T-helper 2 cell treated with Interferon-gamma antibody and Interleukin-4, amounts not matched to agents 5 μg/mL and 100 μg/mL, for 36 hours (primary cell): Measurements from ENCODE around the gene SAXO1.

Experiments used
- DNase-seq: peaks from one replicate; pipeline ENCODE4 v3.0.0; 2021; ENCODE audit warnings: low spot score
- H3K27ac Mint-ChIP-seq: one replicate; pipeline ENCODE4 v1.8.0; 2021; ENCODE audit warnings: mild to moderate bottlenecking, mixed read lengths
- H3K27me3 Mint-ChIP-seq: one replicate; pipeline ENCODE4 v1.8.0; 2021; ENCODE audit warnings: low read depth, mixed read lengths
- H3K36me3 Mint-ChIP-seq: one replicate; pipeline ENCODE4 v1.8.0; 2021; ENCODE audit warnings: low read depth, mixed read lengths
- H3K4me1 Mint-ChIP-seq: one replicate; pipeline ENCODE4 v1.8.0; 2021; ENCODE audit warnings: low read depth, mixed read lengths
- H3K4me3 Mint-ChIP-seq: one replicate; pipeline ENCODE4 v1.8.0; 2022; ENCODE audit warnings: mild to moderate bottlenecking, moderate library complexity, mixed read lengths
- H3K9me3 Mint-ChIP-seq: one replicate; pipeline ENCODE4 v1.8.0; 2021; ENCODE audit warnings: mixed read lengths

Gene SAXO1

DNA sequence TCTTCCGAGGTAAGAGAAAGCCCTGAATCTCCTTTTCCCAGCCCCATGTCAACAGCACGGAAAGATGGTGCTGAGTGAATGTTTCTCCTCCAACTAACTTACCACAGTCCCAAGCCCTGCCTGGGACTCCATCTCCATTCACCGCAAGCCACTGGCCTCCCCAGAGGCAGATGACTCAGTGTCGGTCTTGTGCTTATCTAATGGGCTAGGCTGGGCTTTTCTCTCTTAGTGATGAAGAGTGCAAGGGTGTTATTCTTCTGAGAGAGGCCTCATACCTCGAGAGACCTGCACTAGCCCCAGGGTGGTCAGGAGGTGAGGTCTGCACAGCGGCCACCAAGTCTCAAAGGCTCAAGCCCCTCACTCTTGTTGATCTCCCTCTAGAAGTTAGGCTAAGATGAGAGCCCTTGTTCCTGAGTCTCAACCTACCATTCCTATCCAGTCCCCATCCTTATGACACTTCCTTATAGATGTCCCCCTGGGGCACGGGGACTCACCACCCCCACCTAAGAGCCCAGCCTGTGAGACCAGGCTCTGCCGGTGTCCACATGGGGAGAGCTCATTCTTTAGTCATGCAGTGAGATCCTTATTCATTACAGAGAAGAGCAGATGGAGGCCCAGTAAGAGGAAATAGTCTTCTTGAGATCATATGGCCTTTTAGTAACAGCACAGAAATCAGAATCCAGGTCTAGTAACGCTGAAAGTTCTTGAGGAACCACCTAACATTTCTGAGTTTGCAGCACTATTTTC lies 127.0 kb downstream of the SAXO1 start:
- no peaks in the 10 kb centered on the region for H3K27me3 Mint-ChIP-seq
- DNase-seq = no peak
- H3K4me1 Mint-ChIP-seq = no peaks in the 10 kb centered on the region
- H3K27ac Mint-ChIP-seq = no peak overlapping the region
- no peak overlapping the region for H3K4me3 Mint-ChIP-seq
- H3K36me3 Mint-ChIP-seq = no peaks in the 10 kb centered on the region
- peaks cover 10% of the 10 kb centered on the region for H3K9me3 Mint-ChIP-seq

DNA sequence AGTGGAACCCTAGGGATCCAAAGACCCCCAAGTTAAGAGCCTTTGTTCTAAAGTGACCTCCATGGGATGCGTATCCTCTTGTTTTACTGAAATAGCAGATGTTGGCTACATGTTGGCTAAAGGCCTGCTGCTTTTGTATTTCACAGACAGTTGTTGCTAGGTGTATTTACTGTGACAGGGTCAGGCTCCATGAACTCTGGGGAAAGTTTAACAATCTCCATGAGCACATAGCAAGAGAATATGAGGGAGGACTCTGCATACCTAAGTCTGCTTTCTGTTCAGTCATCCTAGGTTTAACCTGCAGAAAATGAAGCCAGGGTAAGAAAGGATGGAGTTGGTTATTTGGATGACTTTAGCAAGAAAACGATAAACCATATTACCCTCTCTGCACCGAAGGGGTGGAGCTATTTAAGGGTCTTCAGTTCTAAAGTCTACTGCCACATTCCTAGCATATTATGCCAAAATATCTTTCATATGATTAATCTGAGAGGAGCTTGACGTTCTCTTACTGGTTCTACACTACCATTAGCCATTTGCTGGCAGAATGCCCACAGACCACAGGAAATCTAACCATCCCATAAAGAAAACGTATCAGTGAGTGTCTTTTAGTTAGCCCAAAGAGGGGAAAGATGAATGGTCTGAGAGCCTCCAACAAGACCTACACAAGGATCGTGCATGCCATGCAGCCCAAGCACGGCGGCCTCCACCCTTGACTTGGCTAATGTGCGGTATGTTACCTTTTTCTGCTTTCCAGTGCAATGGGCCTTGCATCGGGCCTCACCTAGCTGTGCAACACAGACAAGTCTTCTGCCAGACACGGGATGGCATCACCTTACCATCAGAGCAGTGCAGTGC lies 127.8 kb downstream of the SAXO1 start:
- H3K4me3 Mint-ChIP-seq = no peak overlapping the region
- no peak for DNase-seq
- no peaks in the 10 kb centered on the region for H3K27me3 Mint-ChIP-seq
- peaks cover 12% of the 10 kb centered on the region for H3K9me3 Mint-ChIP-seq
- no peaks in the 10 kb centered on the region for H3K36me3 Mint-ChIP-seq
- no peak overlapping the region for H3K27ac Mint-ChIP-seq
- no peaks in the 10 kb centered on the region for H3K4me1 Mint-ChIP-seq

DNA sequence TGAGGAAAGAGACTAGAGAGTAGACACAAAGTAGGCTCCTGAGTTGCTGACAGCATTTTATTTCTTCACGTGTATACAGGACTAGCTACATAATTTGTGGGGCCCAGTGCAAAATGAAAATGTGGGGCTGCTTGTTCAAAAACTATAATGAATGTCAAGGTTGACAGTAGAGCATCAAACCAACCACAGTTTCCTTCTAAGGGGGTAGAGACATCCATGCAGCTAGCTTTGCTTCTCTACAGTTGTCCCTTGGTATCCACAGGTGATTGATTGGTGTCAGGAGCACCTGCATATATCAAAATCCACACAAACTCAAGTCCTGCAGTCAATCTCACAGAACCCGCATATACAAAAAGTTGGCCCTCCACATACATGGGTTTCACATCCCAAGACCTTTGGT lies 129.6 kb downstream of the SAXO1 start:
- Mint-ChIP-seq H3K27ac (no peak overlapping the region), H3K27me3 (no peaks in the 10 kb centered on the region), H3K9me3 (peaks cover 25% of the 10 kb centered on the region), H3K4me3 (no peak overlapping the region), H3K36me3 (no peaks in the 10 kb centered on the region), H3K4me1 (peaks cover 6% of the 10 kb centered on the region)
- no peak for DNase-seq

DNA sequence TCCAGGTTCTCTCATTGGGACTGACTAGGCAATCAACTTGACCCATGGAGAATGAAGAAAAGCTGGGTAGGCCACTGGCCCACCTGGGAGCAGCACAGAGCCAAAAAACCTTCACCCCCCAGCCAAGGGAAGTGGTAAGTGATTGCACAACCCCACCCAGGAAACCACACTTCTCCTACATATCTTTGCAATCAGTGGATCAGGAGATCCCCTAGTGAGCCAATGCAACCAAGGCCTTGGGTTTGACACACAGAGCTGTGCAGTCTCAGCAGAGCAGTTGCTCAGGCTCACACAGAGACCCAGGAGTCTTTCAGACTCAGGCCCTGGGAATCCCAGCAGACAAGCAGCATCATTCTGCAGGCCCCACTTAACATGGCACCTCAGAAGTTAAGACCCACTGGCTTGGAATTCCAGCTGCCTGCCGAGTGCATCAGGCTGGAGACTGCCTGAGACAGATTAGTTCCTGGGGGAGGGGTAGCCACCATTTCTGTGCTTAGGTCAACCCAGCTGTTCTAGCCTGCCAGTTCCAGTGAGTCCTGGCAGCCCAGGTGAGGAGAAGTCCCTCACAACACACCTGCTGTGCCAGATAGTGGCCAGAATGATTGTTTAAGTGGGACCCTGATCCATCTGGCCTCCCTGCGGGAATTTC lies 136.4 kb downstream of the SAXO1 start:
- no peak for DNase-seq
- no peaks in the 10 kb centered on the region for H3K27me3 Mint-ChIP-seq
- H3K27ac Mint-ChIP-seq = no peak overlapping the region
- H3K9me3 Mint-ChIP-seq = peaks cover 39% of the 10 kb centered on the region
- peaks cover 14% of the 10 kb centered on the region for H3K4me1 Mint-ChIP-seq
- no peak overlapping the region for H3K4me3 Mint-ChIP-seq
- H3K36me3 Mint-ChIP-seq = peaks cover 9% of the 10 kb centered on the region

DNA sequence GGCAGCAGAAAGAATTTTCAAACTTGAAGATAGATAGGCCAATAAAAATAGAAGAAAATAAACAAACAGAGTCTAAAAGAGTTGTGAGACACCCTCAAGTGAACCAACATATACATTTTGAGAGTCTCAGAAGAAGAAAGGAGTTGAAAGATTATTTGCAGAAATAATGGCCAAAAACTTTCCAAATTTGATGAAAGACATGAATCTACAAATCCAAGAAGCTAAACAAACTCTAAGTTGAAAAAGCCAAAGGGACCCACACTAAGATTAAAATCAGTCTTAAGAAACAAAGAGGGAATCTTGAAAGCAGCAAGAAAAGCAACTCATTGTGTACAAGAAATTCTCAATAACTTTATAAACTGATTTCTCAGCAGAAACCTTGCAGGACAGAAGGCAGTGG lies 137.0 kb downstream of the SAXO1 start:
- peaks cover 9% of the 10 kb centered on the region for H3K36me3 Mint-ChIP-seq
- H3K4me1 Mint-ChIP-seq = peaks cover 14% of the 10 kb centered on the region
- H3K9me3 Mint-ChIP-seq = peaks cover 39% of the 10 kb centered on the region
- no peak overlapping the region for H3K27ac Mint-ChIP-seq
- H3K27me3 Mint-ChIP-seq = no peaks in the 10 kb centered on the region
- no peak overlapping the region for H3K4me3 Mint-ChIP-seq
- no peak for DNase-seq

DNA sequence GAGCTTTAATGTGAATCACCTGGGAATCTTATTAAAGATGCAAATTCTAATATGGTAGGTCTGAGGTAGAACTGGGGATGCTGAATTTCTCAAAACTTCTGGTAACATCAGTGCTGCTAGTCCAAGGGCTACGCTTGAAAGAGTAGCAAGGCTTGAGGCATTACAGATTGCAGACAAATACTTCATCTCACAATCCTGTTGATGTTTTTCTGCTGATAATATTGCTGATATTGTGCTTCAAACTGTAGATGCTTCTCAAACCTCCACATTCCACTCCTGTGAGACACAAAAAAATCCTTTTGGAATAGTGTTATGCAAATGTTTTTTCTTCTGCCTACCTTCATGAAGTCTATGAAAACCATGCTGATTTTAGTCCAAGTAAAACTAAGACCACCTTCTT lies 139.5 kb downstream of the SAXO1 start:
- H3K9me3 Mint-ChIP-seq = peaks cover 24% of the 10 kb centered on the region
- H3K4me3 Mint-ChIP-seq = no peak overlapping the region
- peaks cover 8% of the 10 kb centered on the region for H3K4me1 Mint-ChIP-seq
- H3K27me3 Mint-ChIP-seq = no peaks in the 10 kb centered on the region
- no peak for DNase-seq
- peaks cover 9% of the 10 kb centered on the region for H3K36me3 Mint-ChIP-seq
- H3K27ac Mint-ChIP-seq = no peak overlapping the region

DNA sequence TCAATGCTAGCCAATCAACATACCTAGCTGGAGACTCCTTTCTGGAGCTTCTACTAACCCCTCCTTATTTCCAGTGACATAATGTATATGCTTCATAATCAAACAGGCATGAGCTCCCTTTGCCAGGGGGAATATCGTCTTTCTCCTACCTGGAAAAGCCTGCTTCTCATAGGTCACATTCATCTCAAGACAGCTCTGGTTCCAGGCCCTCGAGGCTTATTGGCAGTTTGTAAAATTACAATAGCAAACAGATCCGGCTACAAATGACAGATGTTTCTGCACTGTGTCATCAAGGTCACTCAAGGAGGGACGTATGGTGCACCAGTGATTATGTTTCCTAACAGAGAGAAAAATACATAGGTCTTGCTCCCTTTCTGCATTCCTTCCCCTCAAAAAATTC lies 140.0 kb downstream of the SAXO1 start:
- no peak for DNase-seq
- peaks cover 8% of the 10 kb centered on the region for H3K4me1 Mint-ChIP-seq
- peaks cover 7% of the 10 kb centered on the region for H3K36me3 Mint-ChIP-seq
- H3K27ac Mint-ChIP-seq = no peak overlapping the region
- no peaks in the 10 kb centered on the region for H3K27me3 Mint-ChIP-seq
- H3K9me3 Mint-ChIP-seq = peaks cover 20% of the 10 kb centered on the region
- no peak overlapping the region for H3K4me3 Mint-ChIP-seq

DNA sequence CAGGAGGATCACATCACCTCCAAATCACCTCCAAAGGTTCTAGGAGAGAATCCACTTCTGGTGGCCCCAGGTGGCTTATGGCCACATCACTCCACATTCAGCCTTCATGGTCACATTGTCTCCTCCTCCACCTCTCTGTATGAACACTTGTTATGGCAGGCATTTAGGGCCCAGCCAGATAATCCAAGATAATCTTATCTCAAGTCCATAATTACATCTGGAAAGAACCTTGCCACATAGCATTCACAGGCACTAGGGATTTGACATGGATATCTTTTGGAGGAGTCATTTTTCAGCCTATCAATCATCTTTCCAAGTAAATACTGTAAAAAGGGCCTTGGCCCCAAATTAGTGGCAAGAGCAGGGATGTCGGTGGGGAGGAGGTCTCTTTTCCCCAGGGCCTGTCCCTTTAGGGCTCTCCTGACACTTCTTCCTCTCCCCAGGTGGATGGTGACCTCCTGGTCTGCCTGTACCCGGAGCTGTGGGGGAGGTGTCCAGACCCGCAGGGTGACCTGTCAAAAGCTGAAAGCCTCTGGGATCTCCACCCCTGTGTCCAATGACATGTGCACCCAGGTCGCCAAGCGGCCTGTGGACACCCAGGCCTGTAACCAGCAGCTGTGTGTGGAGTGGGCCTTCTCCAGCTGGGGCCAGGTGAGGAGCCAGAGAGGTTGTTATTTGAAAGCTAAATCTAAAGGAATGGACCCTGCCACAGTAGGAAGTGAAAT lies 140.9 kb downstream of the SAXO1 start:
- DNase-seq = no peak
- no peaks in the 10 kb centered on the region for H3K27me3 Mint-ChIP-seq
- no peak overlapping the region for H3K4me3 Mint-ChIP-seq
- H3K4me1 Mint-ChIP-seq = peaks cover 8% of the 10 kb centered on the region
- H3K27ac Mint-ChIP-seq = no peak overlapping the region
- H3K36me3 Mint-ChIP-seq = peaks cover 7% of the 10 kb centered on the region
- H3K9me3 Mint-ChIP-seq = peaks cover 19% of the 10 kb centered on the region

DNA sequence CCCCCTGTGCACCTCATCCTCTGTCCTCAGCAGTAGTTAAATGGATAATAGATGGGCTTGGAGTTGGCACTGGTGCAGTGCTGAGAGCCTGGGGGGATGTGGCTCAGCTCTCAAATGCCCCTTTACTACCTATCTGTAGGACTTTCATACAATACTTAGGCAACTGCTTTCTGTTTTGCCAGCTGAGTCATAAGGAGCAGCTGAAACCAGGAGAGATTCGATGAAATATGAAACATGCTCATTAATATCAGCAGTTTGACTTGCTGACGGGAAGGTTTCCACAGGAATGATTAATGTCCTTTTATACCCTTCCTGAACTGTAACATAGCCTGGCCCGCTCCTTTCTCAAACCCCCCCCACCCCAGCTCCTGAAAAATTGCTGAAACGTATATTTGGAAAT lies 142.6 kb downstream of the SAXO1 start:
- no peaks in the 10 kb centered on the region for H3K27me3 Mint-ChIP-seq
- no peak overlapping the region for H3K4me3 Mint-ChIP-seq
- DNase-seq = no peak
- no peak overlapping the region for H3K27ac Mint-ChIP-seq
- peaks cover 9% of the 10 kb centered on the region for H3K9me3 Mint-ChIP-seq
- H3K36me3 Mint-ChIP-seq = peaks cover 2% of the 10 kb centered on the region
- H3K4me1 Mint-ChIP-seq = no peaks in the 10 kb centered on the region

DNA sequence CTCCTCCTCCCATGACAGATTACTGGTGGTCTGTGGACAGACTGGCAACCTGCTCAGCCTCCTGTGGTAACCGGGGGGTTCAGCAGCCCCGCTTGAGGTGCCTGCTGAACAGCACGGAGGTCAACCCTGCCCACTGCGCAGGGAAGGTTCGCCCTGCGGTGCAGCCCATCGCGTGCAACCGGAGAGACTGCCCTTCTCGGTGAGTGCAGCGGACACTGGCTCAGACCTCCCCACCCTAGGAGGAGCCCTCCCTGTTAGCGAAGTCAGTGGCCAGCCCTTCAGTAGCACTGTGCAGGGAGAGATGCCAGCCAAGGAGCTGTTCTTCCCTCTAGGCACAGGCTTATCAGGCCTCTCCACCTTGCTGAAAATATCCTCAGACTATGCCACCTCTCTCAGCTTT lies 143.5 kb downstream of the SAXO1 start:
- peaks cover 4% of the 10 kb centered on the region for H3K9me3 Mint-ChIP-seq
- H3K27ac Mint-ChIP-seq = no peak overlapping the region
- DNase-seq = no peak
- no peak overlapping the region for H3K4me3 Mint-ChIP-seq
- H3K36me3 Mint-ChIP-seq = peaks cover under 1% of the 10 kb centered on the region
- H3K27me3 Mint-ChIP-seq = peaks cover 1% of the 10 kb centered on the region
- H3K4me1 Mint-ChIP-seq = no peaks in the 10 kb centered on the region

DNA sequence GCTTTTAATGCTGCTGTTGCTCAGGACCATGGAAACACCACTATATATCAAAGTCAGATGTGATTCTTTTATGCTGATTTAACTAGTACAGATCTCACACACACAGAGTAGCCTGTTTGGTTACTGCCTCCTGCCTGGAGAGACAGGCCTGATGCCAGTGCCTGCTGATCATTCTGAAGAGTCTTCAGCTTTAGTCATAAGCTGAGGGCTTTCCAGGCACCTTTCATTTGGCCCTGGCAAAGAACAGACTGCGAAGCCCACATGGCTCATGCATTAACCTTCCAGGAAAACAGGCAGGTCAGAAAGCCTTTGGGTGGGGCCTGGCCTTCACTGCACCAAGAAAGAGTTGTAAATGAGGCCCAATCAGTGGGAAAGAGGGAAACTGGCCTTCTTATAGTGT lies 144.7 kb downstream of the SAXO1 start:
- no peaks in the 10 kb centered on the region for H3K36me3 Mint-ChIP-seq

DNA sequence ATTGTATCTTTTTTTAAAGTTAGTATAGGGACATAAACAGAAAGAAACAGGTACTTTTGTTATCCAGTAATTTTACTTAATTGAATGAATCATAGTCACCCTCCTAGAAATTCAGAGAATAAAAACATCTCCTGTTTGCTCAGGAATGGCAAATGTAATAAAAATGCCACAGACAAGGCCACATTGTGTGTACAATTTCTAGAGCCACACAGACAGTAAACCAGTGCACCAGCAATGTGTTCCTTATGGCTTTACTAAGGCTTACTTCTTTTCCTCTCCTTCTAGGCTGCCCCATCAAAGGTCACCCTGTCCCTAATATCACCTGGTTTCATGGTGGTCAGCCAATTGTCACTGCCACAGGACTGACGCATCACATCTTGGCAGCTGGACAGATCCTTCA lies 145.5 kb downstream of the SAXO1 start:
- H3K4me1 Mint-ChIP-seq = no peaks in the 10 kb centered on the region

More for the DNA sequence above, 144.7 kb downstream of the SAXO1 start:
- Mint-ChIP-seq H3K4me1 (no peaks in the 10 kb centered on the region), H3K4me3 (no peak overlapping the region), H3K27me3 (peaks cover 2% of the 10 kb centered on the region), H3K9me3 (no peaks in the 10 kb centered on the region), H3K27ac (no peak overlapping the region)
- DNase-seq = no peak

DNA sequence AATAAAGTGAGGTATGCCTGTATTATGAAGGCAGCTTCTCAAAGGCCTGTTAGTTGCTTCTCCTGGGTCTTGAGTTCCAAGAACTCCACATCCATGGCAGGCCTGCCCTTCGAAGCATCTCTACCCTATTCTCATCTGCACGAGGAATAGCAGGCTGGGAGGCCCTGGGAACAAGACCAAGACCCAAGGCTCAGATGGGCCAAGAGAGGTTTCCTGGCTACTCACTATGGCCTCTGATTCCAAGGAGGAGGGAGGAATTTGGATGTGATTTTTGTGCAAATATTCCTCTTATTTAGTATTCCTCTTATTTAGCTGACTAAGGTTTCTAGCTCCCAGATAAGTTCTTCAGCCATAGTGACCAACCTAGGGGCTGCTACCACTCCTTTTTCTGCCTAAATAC lies 151.3 kb downstream of the SAXO1 start:
- H3K4me3 Mint-ChIP-seq = no peak overlapping the region
- peaks cover 2% of the 10 kb centered on the region for H3K27me3 Mint-ChIP-seq
- H3K4me1 Mint-ChIP-seq = no peaks in the 10 kb centered on the region
- no peaks in the 10 kb centered on the region for H3K9me3 Mint-ChIP-seq
- no peak for DNase-seq
- H3K36me3 Mint-ChIP-seq = no peaks in the 10 kb centered on the region
- H3K27ac Mint-ChIP-seq = no peak overlapping the region

More for the DNA sequence above, 145.5 kb downstream of the SAXO1 start:
- no peak for DNase-seq
- H3K27ac Mint-ChIP-seq = no peak overlapping the region
- no peaks in the 10 kb centered on the region for H3K9me3 Mint-ChIP-seq
- H3K27me3 Mint-ChIP-seq = peaks cover 2% of the 10 kb centered on the region
- H3K36me3 Mint-ChIP-seq = no peaks in the 10 kb centered on the region
- H3K4me3 Mint-ChIP-seq = no peak overlapping the region
